ENCODE data around the gene PDXDC1.
A peak's percentile ranks its signal among the peaks of the same experiment; 100 is the strongest.
"Not testable (repeated sequence)": the region's sequence is repeated elsewhere in the genome, so short reads cannot be mapped to it uniquely, and the experiment has no call there.

PDXDC1 gene

DNA sequence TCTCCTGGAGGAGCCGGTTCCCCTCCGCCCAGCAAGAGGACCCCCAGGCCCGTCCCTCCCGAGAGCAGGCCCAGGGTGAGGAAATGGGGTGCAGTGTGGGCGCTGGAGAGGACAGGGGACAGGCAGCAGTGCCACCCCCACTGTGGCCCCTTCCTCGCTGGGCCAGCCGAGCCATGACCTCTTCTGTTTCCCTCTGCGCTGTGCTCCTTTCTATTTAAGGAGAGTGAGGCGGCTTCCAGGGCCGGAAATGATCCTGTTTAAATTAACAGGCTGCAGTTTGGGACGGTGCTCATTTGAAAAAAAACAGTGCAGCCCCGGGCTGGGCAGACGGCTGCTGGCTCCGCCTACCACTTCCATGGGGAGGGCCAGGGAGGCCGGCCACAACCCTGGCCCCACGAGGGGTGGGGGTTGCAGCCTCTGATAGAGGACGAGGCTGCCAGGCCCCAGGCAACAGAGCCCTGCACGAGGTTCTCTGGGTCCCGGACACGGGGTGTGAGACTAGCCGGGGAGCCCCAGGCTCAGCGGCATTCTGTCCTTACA is 169.3 kb downstream of the PDXDC1 start:
- H3K27ac ChIP-seq; H3K27me3 ChIP-seq (ENCODE audit: insufficient read depth, low read depth, severe bottlenecking); H3K36me3 ChIP-seq; H3K4me3 ChIP-seq (ENCODE audit: low read depth, low read length); H3K9me3 ChIP-seq (ENCODE audit: severe bottlenecking): not testable (repeated sequence)
- peak; percentile 48 for DNase-seq

DNA sequence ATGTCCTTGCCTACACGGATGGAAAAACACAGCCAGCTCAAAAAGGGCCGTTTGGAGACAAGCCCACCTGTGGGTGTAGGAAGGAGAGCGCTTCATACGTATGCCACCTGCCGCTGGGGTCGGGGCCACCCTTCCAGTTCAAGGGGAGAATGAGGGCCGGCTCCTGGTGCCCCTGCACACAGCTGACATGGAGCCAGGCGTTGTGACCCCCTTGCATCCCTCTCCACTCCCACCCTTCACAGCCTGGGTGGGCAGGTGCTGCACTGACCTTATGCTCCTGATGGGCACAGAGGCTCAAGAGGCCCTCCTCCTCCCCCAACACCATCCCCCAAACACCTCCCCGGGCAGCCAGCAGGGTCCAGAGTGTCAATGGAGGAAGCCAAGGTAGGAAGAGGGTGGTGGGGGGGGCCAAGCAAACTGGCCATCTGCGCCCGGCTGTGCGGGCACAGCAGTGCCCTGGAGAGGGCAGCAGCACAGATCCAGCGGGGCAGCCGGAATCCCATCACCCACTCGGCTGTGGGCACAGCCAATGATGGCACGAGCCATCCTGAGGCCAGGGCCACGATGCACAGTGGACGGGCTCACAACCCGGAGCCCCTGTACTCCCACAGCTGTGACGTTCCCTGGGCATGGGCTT is 170.1 kb downstream of the PDXDC1 start:
- H3K27ac ChIP-seq; H3K27me3 ChIP-seq (ENCODE audit: insufficient read depth, low read depth, severe bottlenecking); DNase-seq; H3K4me3 ChIP-seq (ENCODE audit: low read depth, low read length); H3K9me3 ChIP-seq (ENCODE audit: severe bottlenecking); H3K36me3 ChIP-seq: not testable (repeated sequence)

DNA sequence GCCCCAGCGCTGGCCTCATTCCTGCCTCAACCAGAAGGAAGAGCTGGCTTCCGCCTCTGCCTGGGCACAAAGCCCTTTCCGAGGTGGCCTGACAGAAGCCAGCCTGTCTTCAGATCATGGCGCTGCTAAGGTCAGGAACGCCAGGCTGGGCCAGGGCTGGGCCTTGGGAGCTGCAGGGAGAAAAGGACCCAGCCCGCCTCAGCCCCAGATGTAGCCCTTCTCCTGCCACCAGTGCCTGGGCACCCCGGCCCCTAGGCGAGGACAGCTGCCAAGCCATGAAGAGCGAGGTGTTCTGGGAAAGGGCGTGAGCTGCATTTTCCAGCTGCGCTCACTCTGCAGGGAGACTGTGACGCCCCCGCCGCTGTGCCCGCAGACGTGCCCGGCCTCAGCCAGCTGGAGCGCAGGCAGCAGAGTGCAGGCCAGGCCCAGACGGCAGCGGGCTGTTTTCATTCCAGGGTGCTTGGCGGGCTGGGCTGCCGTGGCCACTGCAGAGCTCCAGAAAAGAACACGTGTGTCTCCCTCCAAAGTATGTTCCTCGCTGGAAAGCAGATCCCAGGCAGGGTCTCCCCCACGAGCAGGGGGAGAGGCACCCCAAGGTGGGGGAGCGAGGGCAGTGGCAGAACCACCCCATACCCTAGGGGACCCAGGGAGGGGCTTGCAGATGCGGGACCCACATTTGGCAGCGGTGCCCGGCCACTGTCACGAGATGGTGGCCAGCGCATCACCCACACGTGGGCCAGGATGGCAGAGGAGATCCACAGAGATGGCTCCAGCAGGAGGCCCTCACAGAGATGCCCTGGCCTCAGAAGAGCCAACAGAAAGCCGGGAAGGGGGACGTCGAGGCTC is 170.8 kb downstream of the PDXDC1 start:
- H3K9me3 ChIP-seq (ENCODE audit: severe bottlenecking); H3K27ac ChIP-seq; H3K4me3 ChIP-seq (ENCODE audit: low read depth, low read length); H3K27me3 ChIP-seq (ENCODE audit: insufficient read depth, low read depth, severe bottlenecking); DNase-seq; H3K36me3 ChIP-seq: not testable (repeated sequence)

DNA sequence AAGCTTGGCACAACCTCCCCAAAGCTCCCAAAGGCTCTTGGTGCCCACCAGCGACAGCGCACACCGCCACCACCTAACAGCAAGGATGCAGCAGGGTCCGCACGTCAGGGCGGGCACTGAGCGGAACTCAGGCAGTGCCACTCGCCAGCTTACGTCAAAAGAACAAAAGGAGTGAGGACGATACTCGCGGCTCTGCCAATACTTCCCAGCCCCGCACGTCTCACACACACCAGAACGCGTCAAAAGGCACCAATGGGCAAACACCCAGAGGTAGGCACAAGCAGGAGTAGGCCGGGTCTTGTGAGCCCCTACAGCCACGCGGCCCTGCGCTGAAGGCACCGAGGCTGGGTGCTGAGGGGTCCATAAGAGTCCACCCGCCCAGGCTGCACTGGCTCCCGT is 171.4 kb downstream of the PDXDC1 start:
- not testable (repeated sequence) for H3K4me3 ChIP-seq (ENCODE audit: low read depth, low read length); H3K36me3 ChIP-seq; H3K9me3 ChIP-seq (ENCODE audit: severe bottlenecking); H3K27me3 ChIP-seq (ENCODE audit: insufficient read depth, low read depth, severe bottlenecking); H3K27ac ChIP-seq; DNase-seq

DNA sequence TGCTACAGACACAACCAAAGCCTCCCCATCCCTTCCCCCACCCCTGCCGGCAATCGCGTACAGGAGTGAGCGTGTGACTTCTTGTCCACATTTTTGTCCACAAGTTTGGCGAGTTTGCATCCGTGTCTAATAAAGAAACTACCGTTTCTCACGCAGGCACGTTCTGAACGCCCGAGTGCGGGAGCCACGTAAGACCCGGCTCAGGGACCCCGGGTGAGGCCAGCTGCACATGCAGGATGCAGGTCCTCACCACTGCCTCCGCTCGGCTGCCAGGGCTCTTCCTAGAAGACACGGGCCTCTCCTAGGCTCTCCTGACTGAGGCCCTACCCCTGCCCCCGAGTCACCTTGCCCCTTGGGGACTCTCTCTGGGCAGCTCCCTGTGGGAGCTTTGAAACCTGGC is 174.0 kb downstream of the PDXDC1 start:
- H3K27me3 ChIP-seq (ENCODE audit: insufficient read depth, low read depth, severe bottlenecking); H3K9me3 ChIP-seq (ENCODE audit: severe bottlenecking); H3K27ac ChIP-seq; H3K4me3 ChIP-seq (ENCODE audit: low read depth, low read length); H3K36me3 ChIP-seq: not testable (repeated sequence)
- peak; percentile 25 for DNase-seq

DNA sequence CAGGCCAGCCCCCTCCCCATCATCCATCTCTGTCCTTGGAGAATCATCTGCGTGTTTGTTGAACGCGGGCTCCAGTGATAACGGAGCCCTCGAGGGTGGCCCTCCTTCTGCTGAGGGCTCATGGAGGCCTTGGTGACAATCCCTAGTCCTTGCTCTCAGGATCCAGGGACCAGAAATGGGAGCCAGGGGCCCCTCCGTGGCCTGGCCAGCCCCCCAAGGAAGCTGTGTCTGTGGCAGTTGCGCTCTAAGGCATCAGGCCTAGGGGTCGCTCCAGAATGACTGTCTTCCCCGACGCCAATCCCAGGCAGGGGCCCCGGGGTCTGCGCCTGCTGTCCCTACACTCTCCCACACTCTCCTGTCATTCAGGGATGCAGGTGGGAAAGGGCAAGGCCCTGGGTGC is 174.4 kb downstream of the PDXDC1 start:
- not testable (repeated sequence) for H3K9me3 ChIP-seq (ENCODE audit: severe bottlenecking); H3K27me3 ChIP-seq (ENCODE audit: insufficient read depth, low read depth, severe bottlenecking); H3K36me3 ChIP-seq; H3K27ac ChIP-seq; DNase-seq; H3K4me3 ChIP-seq (ENCODE audit: low read depth, low read length)

DNA sequence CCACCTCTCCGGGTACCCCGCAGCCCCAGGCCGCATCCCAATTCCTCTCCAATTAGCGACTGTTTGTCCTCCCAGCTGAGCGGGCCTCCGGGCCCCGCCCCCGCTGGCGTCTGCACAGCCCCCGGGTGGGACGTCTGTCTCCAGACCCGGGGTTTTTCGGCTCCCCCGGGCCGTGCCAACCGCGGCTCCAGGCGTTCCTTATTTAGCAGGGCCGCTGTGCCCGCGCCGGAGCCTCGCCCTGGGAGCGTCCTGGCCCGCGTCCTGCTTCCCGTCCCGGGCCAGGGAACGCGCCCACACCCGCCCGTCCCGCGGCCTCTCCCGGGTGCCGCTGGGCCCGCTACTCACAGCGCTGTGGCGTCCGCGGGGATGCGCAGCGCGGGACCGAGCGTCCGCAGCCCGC is 179.2 kb downstream of the PDXDC1 start:
- not testable (repeated sequence) for H3K9me3 ChIP-seq (ENCODE audit: severe bottlenecking); H3K36me3 ChIP-seq; H3K27me3 ChIP-seq (ENCODE audit: insufficient read depth, low read depth, severe bottlenecking); H3K27ac ChIP-seq
- H3K4me3 ChIP-seq (ENCODE audit: low read depth, low read length), result peak overlapping the region; percentile 55
- peak; percentile 20 for DNase-seq

DNA sequence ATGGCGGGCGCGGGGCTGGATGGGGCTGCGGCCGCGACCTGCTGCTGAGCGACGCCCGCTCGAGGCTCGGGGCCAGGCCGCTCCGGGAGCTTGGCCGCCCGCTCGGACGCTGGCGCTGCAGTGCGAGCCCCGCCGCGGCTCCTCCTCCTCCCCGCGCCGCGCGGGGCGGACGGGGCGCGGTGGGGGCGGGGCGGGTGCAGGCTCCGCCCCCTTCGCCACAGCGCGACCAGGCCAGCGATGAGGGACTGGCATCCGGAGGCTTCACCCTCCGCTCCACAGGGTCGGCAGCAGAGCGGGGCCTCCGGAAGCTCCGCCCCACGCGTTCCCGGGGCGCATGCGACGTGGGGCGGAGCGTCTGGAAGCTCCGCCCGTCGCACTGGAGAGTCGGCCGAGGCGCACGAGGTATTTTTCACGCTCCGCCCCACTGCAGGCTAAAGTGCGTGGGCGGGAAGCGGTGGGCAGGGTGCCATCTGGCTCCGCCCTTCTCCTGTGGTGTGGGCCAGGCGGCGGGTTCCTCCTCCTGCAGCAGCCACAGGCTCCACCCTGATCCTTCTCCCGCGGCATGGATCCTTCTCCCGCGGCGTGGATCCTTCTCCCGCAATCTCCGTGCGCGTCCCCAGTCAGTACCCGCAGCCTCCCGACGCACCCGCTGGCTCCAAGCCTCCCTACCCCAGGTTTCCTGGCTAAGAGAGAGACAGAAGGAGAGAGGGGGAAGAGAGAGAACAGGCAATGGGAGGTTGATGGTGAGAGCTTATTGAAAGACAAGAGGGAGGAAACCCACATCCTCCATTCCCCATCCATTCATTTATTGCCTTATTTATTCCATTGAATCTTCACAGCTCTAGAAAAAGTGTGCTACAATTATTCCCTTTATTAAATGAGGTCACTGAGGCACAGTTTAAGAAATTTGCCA is 180.1 kb downstream of the PDXDC1 start:
- H3K36me3 ChIP-seq; H3K9me3 ChIP-seq (ENCODE audit: severe bottlenecking); H3K27ac ChIP-seq; H3K27me3 ChIP-seq (ENCODE audit: insufficient read depth, low read depth, severe bottlenecking): not testable (repeated sequence)
- DNase-seq, result peak; percentile 92
- peak overlapping the region; percentile 46 for H3K4me3 ChIP-seq (ENCODE audit: low read depth, low read length)

DNA sequence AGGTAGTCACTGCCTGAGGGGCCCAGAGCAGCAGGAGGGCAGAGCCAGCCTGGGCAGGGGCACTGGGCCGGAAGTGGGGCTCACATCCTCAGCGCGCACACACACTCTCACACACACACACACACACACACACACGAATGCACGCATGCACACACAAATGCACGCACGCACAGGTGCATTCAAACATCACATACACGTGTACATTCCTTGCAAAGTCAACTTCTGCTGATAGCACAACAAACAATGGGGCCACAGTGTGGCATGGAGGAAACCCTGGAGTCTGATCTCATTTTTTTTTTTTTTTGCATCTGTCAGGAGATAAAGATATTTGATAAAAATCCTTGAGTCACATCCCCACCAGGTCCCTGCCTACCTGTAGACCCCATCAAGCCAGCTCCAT is 182.8 kb downstream of the PDXDC1 start:
- not testable (repeated sequence) for H3K9me3 ChIP-seq (ENCODE audit: severe bottlenecking); H3K27me3 ChIP-seq (ENCODE audit: insufficient read depth, low read depth, severe bottlenecking); H3K4me3 ChIP-seq (ENCODE audit: low read depth, low read length); H3K27ac ChIP-seq; DNase-seq; H3K36me3 ChIP-seq

DNA sequence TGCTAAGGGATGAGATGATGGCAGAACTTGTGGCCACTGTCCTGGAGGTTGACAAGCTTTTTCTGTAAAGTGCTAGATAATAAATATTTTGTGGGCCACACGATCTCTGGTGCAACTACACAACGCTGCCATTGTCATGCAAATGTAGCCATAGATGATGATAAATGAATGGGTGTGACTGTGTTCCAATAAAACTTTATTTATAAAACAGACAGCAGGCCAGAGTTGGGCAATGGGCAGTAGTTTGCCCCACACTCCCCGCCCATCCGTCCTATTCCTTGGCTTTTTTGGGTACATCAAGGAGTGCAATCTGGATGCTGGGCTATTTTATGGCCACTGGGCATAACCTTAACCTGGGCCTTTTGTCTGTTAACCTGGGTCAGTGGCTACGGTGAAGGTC is 184.8 kb downstream of the PDXDC1 start:
- DNase-seq; H3K9me3 ChIP-seq (ENCODE audit: severe bottlenecking): not testable (repeated sequence)

DNA sequence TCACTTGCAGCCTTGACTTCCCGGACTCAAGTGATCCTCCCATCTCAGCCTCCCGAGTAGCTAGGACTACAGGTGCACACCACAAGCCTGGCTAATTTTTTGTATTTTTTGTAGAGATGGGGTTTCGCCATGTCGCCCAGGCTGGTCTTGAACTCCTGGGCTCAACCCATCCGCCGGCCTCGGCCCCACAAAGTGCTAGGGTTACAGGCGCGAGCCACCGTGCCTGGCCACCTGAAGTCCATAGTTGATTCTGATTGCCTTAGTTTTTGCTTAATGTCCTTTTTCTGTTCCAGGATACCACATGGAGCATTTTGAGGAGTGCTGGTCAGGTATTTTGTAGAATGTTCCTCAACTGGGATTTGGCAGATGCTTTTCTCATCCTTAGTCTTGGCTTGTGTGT is 185.7 kb downstream of the PDXDC1 start:
- not testable (repeated sequence) for H3K27ac ChIP-seq; H3K36me3 ChIP-seq; DNase-seq; H3K27me3 ChIP-seq (ENCODE audit: insufficient read depth, low read depth, severe bottlenecking); H3K9me3 ChIP-seq (ENCODE audit: severe bottlenecking); H3K4me3 ChIP-seq (ENCODE audit: low read depth, low read length)

More for the DNA sequence above, 184.8 kb downstream of the PDXDC1 start:
- H3K36me3 ChIP-seq; H3K27ac ChIP-seq; H3K4me3 ChIP-seq (ENCODE audit: low read depth, low read length); H3K27me3 ChIP-seq (ENCODE audit: insufficient read depth, low read depth, severe bottlenecking): not testable (repeated sequence)

DNA sequence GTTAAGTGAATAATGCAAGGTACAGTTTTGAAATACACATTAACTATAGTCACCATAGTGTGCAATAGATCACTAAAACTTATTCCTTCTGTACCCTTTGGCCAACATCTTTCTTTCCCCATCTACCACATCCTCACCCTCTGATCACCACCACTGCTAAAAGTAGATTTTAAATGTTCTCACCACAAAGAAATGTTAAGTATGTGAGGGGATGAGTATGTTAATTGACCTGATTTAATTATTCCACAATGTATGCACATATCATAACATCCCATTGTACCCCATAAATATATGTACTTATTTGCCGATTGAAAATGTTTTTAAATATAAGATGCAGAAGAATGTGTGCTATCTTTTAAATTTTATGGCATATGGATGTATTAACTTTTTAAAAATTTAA is 188.2 kb downstream of the PDXDC1 start:
- not testable (repeated sequence) for H3K9me3 ChIP-seq (ENCODE audit: severe bottlenecking); H3K27me3 ChIP-seq (ENCODE audit: insufficient read depth, low read depth, severe bottlenecking); H3K4me3 ChIP-seq (ENCODE audit: low read depth, low read length); DNase-seq; H3K27ac ChIP-seq; H3K36me3 ChIP-seq

DNA sequence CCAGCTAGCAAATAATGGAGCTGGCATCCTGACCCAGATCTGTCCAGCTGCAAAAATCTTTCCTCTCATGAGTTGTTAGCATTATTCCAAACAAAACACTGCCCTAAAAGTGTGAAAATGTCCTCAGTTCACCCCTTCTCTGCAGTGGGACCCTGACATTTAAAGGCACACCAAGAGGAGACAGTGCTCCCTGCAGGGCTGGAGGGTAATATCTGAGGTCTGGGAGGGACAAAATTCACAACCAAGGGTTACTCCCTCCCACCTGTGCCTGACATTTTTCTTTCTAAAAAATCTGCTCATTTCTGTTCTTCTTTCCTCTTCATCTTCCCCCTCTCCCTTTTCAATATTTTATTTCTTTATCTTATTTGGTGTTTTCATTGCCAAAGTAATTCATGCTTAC is 191.4 kb downstream of the PDXDC1 start:
- not testable (repeated sequence) for H3K27me3 ChIP-seq (ENCODE audit: insufficient read depth, low read depth, severe bottlenecking); H3K4me3 ChIP-seq (ENCODE audit: low read depth, low read length); H3K36me3 ChIP-seq; H3K9me3 ChIP-seq (ENCODE audit: severe bottlenecking); DNase-seq; H3K27ac ChIP-seq

DNA sequence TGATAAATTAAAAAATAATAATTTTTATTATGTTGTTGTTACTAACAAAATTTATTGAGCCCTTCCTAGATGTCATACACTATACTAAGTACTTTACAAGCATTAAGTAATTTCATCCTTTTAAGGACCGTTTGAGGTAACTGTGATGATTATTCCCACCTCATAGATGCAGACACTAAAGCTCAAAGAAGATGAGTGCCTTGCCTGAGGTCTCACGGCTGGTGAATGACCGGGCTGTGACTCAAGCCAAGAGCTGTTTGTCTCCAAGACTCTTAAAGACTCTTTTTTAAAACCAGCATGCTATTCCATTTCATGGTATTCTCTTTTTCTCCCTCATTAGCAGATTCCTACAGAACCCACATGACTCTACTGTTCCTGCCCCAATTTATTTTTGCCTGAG is 193.5 kb downstream of the PDXDC1 start:
- H3K9me3 ChIP-seq (ENCODE audit: severe bottlenecking); DNase-seq; H3K27me3 ChIP-seq (ENCODE audit: insufficient read depth, low read depth, severe bottlenecking); H3K4me3 ChIP-seq (ENCODE audit: low read depth, low read length); H3K36me3 ChIP-seq; H3K27ac ChIP-seq: not testable (repeated sequence)
